PC-3 (cell line): ENCODE measurements around the gene COL9A3. TPM values are rescaled to one million over a fixed set of nuclear protein-coding genes. Genes with fewer than 3 reads are reported as not detected.

Experiments
- ATAC-seq: fragments of 200-7000 bp; cut with Tn5 transposase; 2 replicates; pipeline ENCODE4 v1.9.1; 2020; ENCODE audit warnings: mild to moderate bottlenecking, moderate library complexity
- BruUV-seq: library from RNA; stranded (reverse); fragments of 400-500 nt; replicated peaks from 2 replicates; lab custom pipeline; 2021; lab: Mats Ljungman, UMichigan
- CTCF ChIA-PET: fragments of 300-600 bp; sonication (Branson Sonifier 250); formaldehyde crosslinking; loops from one replicate; lab custom pipeline; 2022; ENCODE audit warnings: antibody characterized with exemption; lab: Charles Lee
- POLR2A ChIA-PET: fragments of 300-600 bp; sonication (Branson Sonifier 250); formaldehyde crosslinking; loops from one replicate; lab custom pipeline; 2022; ENCODE audit warnings: antibody characterized with exemption; ENCODE audit not compliant: unreplicated experiment; lab: Charles Lee
- DNase-seq: peaks from one replicate; pipeline ENCODE4 v3.0.0-alpha.2; 2015
- H2AFZ ChIP-seq: fragments of 300-600 bp; sonication (generic); 2 replicates; pipeline ENCODE4 v1.6.0; 2016; ENCODE audit warnings: antibody characterized with exemption, low read length
- H3F3A ChIP-seq: fragments of 300-600 bp; sonication (generic); one replicate; pipeline ENCODE4 v1.6.0; 2017; ENCODE audit warnings: antibody characterized with exemption, low read length, control low read depth, mild to moderate bottlenecking; ENCODE audit not compliant: unreplicated experiment
- H3K27ac ChIP-seq: fragments of 300-600 bp; sonication (generic); 2 replicates; pipeline ENCODE4 v1.5.1; 2016; ENCODE audit warnings: mild to moderate bottlenecking, low read length
- H3K27me3 ChIP-seq: fragments of 300-600 bp; sonication (generic); 2 replicates; pipeline ENCODE4 v1.6.1; 2016; ENCODE audit warnings: low read length, mixed read lengths
- H3K36me3 ChIP-seq: fragments of 300-600 bp; sonication (generic); 2 replicates; pipeline ENCODE4 v1.6.1; 2016; ENCODE audit warnings: low read depth, mixed run types, low read length, mixed read lengths
- H3K4me1 ChIP-seq: fragments of 300-600 bp; sonication (generic); 2 replicates; pipeline ENCODE4 v1.5.1; 2016; ENCODE audit warnings: low read length; ENCODE audit not compliant: insufficient read depth
- H3K4me2 ChIP-seq: fragments of 300-600 bp; sonication (generic); 2 replicates; pipeline ENCODE4 v1.6.0; 2016; ENCODE audit warnings: low read length
- H3K4me3 ChIP-seq: fragments of 300-600 bp; sonication (generic); 2 replicates; pipeline ENCODE4 v1.5.1; 2016; ENCODE audit warnings: mild to moderate bottlenecking, low read length, mixed read lengths
- H3K79me2 ChIP-seq: fragments of 300-600 bp; sonication (generic); 2 replicates; pipeline ENCODE4 v1.6.1; 2017; ENCODE audit warnings: low read length, mixed read lengths
- H3K9ac ChIP-seq: fragments of 300-600 bp; sonication (generic); 2 replicates; pipeline ENCODE4 v1.6.0; 2016; ENCODE audit warnings: mild to moderate bottlenecking, low read length
- H3K9me2 ChIP-seq: fragments of 300-600 bp; sonication (generic); replicated peaks from 2 replicates; pipeline ENCODE4 v1.6.1; 2016; ENCODE audit warnings: mixed run types, low read length, mixed read lengths
- H3K9me3 ChIP-seq: fragments of 300-600 bp; sonication (generic); 2 replicates; pipeline ENCODE4 v1.6.1; 2016; ENCODE audit warnings: low read length, mixed read lengths
- H4K20me1 ChIP-seq: fragments of 300-600 bp; sonication (generic); 2 replicates; pipeline ENCODE4 v1.6.1; 2016; ENCODE audit warnings: low read length, mixed read lengths
- CTCF ChIP-seq: fragments of 300-600 bp; sonication (generic); conservative IDR thresholded peaks from 2 replicates; pipeline ENCODE4 v1.5.1; 2017; ENCODE audit warnings: antibody characterized with exemption, low read depth, mild to moderate bottlenecking, low read length
- EZH2 ChIP-seq: fragments of 300-600 bp; sonication (generic); IDR thresholded peaks from one replicate; pipeline ENCODE4 v1.6.1; 2017; ENCODE audit warnings: antibody characterized with exemption, mild to moderate bottlenecking, low read length; ENCODE audit not compliant: unreplicated experiment
- EZH2phosphoT487 ChIP-seq: fragments of 300-600 bp; sonication (generic); IDR thresholded peaks from 2 replicates; pipeline ENCODE4 v1.6.1; 2018; ENCODE audit warnings: mild to moderate bottlenecking, antibody characterized with exemption, low read length, borderline replicate concordance
- intact Hi-C: fragments of 100-400 bp; cut with micrococcal nuclease; formaldehyde crosslinking; loops from 2 replicates; pipeline ENCODE4 v1.9.0; 2023
- total RNA-seq: library from RNA; depleted of rRNA; stranded (reverse); fragments of >200 nt; gene quantifications from 2 replicates; pipeline ENCODE4 v1.2.3, GENCODE V29; 2014

Gene COL9A3
- total RNA-seq, 1 experiment from 2014 or later: 14.3 TPM

GRCh38 chr20:62770111-62770910, 46.5 kb upstream of the COL9A3 start:
- CTCF ChIA-PET: no interaction called here
- no peaks in the 10 kb centered on the region for H3K9me3 ChIP-seq
- H3F3A ChIP-seq: no peaks in the 10 kb centered on the region
- H3K4me3 ChIP-seq: no peak overlapping the region
- H3K4me2 ChIP-seq: no peak overlapping the region
- peaks cover 7% of the 10 kb centered on the region for H3K4me1 ChIP-seq
- H3K9me2 ChIP-seq: no peaks in the 10 kb centered on the region
- ATAC-seq: no peak
- no peaks in the 10 kb centered on the region for H4K20me1 ChIP-seq
- intact Hi-C loops: no loop called here
- H2AFZ ChIP-seq: no peak overlapping the region
- H3K27me3 ChIP-seq: 0 out of 2 replicates have a peak, but pooled peaks cover 4% of the 10 kb centered on the region
- no peaks in the 10 kb centered on the region for H3K36me3 ChIP-seq
- BruUV-seq: no TSS peak
- POLR2A ChIA-PET: no interaction called here
- no peak overlapping the region for H3K27ac ChIP-seq
- DNase-seq: no peak
- TF ChIP-seq EZH2phosphoT487: no peak
- TF ChIP-seq EZH2: no peak
- no peak for TF ChIP-seq CTCF
- no peaks in the 10 kb centered on the region for H3K79me2 ChIP-seq
- H3K9ac ChIP-seq: no peak overlapping the region

- H3K9me3 ChIP-seq: no peaks in the 10 kb centered on the region
- no peaks in the 10 kb centered on the region for H3K79me2 ChIP-seq
- no peak overlapping the region for H2AFZ ChIP-seq
- no peaks in the 10 kb centered on the region for H3F3A ChIP-seq
- H3K27me3 ChIP-seq: 0 out of 2 replicates have a peak, but pooled peaks cover 4% of the 10 kb centered on the region
- CTCF ChIA-PET: no interaction called here
- POLR2A ChIA-PET: no interaction called here
- intact Hi-C loops: no loop called here
- no peaks in the 10 kb centered on the region for H4K20me1 ChIP-seq
- H3K36me3 ChIP-seq: no peaks in the 10 kb centered on the region
- ATAC-seq (no peak), DNase-seq (no peak)
- TF ChIP-seq EZH2phosphoT487: no peak
- no peak for TF ChIP-seq EZH2
- no peak for TF ChIP-seq CTCF
- H3K9ac ChIP-seq: no peak overlapping the region
- no peaks in the 10 kb centered on the region for H3K9me2 ChIP-seq
- H3K27ac ChIP-seq: no peak overlapping the region
- no peak overlapping the region for H3K4me2 ChIP-seq
- H3K4me3 ChIP-seq: no peak overlapping the region
- peaks cover 7% of the 10 kb centered on the region for H3K4me1 ChIP-seq
- no TSS peak for BruUV-seq
These were observed 45.9 kb upstream of the COL9A3 start for GRCh38 chr20:62770916-62771315.
